Posterior cingulate gyrus (tissue), 11 donors: Measurements from ENCODE around the gene SPON2.
A peak's percentile ranks its signal among the peaks of the same experiment; 100 is the strongest.

Source experiments
- DNase-seq, 10 donors: peaks; one replicate each; pipeline versions ENCODE4 v3.0.0 to v3.0.0-alpha.2; 2020 to 2021; ENCODE audit warnings: mixed read lengths in 3 of 10
- intact Hi-C: fragments of 100-400 bp; cut with DNase I; formaldehyde crosslinking; loops from one replicate; pipeline ENCODE4 v1.15.1; 2023

Gene SPON2

DNA sequence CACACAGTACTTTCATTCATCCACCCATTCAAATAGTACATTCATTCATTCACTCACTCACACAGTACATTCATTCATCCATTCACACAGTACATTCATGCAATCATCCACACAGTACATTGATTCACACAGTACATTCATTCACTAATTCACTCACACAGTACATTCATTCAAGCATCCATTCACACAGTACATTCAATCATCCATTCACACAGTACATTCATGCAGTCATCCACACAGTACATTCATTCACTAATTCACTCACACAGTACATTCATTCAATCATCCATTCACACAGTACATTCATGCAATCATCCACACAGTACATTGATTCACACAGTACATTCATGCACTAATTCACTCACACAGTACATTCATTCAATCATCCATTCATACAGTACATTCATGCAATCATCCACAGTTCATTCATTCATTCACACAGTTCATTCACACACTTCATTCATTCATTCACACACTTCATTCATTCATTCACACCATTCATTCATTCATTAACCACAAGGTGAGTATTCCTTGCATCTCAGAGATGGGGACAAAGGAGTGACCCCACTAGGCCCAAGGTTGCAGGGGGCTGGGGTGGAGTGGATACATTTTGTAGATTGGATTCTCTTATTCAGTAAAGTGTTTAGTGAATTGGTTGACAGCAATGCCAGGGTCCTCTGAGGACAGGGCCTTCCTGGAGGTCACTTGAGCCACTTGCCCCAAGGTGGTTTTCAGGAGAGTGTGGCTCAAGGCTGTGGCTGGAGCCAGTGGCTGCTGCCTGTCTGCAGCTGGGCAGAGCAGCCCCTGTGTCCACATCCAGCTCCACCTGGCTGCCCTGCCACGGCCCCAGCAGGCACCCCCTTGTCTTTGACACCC, 4.3 kb upstream of the SPON2 start:
- DNase-seq: no peak
- intact Hi-C loops: no loop called here

DNA sequence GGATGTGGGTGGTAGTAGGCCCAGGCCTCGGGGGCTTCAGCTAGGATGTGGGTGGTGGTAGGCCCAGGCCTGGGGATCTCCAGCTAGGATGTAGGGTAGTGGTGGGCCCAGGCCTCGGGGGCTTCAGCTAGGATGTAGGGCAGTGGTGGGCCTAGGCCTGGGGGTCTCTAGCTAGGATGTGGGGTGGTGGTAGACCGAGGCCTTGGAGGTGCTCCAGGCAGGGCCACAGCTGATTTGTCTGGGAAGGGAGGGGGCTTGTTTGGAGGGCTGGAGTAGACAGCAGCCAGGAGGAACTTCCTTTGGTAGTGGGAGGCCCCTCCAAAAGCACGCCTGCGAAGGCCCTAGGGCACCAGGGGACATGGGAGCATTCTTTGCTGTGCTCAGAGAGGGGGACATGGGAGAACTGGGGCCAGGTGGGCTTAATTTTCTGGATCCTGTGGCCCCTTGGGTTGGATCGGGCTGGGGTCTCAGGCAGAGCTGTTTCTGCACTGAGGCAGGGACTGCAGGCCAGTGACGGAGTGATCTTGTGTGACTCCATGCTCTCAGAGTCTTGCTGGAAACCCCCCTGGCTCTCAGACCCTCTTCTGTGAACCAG, 3.3 kb upstream of the SPON2 start:
- peak in 1 of 10 donors; percentile 42 for DNase-seq
- intact Hi-C loops: no loop called here

DNA sequence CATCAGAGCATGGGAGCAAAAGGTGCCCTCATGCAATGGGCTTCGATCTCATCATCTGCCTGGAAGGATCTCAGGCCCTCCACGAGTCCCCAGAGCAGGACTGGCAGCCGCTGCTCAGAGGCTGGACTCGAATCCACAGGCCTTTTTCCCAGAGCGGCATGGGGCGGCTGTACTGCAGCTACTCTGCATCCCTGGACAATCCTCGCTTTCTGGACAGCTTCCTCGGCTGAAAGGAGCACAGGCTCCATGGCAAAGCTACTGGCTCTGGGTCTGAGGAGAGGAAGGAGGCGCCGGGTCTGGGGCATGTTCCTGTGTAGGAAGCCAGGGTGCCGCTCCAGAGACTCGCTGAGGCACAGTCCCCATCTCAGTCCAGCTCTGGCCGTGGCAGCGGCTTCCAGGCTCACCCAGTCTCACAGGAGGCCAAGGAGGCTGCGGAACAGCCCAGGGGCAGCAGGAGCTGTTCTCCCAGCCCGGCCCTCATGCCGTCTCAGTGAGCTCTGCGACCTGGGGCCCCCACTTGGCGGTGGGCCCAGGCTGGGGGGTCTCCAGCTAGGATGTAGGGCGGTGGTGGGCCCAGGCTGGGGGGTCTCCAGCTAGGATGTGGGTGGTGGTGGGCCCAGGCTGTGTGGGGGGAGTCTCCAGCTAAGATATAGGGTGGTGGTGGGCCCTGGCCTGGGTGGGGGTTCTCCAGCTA, 2.7 kb upstream of the SPON2 start:
- peak in 3 of 10 donors; percentile 54 to 76 (median 70) for DNase-seq

DNA sequence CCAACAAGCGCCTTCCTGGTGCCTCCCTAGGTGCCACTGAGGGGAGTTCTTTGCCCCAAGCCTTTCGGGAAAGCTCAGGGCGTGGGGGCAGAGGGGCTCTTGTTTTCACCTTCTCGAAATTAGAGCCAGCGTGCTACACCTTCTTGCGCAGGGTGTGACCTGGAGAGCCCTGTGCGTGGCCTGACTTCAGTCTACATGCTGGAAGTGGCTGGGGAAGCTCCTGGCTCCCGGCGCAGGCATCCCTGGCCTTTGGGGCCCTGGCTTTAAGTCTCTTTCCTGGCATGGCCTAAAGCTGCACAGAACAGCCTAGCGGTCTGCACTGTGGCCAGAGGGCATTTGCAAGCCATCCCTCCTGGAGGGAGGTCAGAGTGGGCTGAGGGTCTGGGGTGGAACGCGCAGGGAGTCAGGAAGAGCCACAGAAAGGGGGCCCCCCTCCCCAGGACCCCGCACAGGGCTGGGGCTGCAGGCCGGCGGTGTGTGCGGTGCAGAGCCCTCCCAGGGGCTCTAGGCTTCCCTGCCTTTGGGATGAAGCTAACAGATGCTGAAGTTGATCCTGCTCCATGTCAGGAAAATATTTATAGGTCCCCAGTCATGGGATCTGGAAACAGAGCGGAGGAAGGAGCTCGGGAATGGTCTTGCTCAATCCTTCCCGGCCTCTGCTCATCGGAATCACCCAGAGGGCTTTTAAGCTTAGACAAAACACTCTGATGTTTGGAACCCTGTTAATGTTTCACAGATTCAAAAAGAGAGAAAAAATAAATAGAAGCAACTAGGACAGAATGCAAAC, 781 bp upstream of the SPON2 start:
- peak in 2 of 10 donors; percentile 58 to 71 for DNase-seq
- intact Hi-C loops: no loop called here

More for the DNA sequence above, 2.7 kb upstream of the SPON2 start:
- intact Hi-C loops: no loop called here

DNA sequence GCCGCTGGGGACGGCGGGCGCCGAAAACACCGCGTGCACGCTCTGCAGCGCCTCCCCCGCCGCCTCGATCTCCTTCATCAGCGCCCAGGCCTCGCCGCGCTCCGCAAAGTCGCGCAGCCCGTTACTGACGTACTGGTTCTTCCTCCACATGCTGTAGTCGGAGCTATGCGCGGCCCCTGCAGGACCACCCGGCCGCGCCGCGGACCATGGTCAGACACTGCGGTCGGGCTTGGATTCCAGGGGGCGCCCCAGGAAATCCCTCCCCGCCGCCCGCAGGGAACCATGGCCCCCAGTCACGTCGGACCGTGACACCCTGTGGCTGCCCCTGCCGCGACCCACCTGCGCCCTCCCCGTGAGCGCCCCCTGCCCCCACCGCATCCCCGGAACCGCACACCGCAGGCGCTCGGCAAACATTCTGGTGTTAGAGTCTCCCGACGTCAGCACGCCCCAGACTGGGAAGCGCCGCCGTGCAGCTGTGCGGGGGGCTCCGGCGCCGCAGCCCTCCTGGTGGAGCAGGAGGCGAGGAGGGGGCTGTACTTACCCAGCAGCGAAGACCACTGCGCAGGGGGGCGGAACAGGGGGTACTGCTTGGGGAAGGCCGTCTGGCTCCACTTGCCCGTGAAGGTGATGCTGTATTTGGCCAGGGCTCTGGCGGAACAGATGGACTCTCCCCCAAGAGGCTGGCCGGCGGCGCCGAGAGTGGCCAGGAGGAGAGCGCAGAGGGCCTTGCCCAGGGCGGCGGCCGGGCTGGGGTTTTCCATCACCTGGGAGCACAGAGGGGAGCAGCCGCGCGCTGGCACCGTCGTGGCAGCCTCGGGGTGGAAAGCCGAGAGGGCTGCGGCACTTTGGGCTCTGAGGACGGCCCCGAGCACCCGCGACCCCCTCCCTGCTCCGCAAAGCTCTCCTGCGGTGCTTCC, 814 bp downstream of the SPON2 start:
- intact Hi-C loops: no loop called here
- peak in 3 of 10 donors; percentile 72 to 77 (median 76) for DNase-seq

DNA sequence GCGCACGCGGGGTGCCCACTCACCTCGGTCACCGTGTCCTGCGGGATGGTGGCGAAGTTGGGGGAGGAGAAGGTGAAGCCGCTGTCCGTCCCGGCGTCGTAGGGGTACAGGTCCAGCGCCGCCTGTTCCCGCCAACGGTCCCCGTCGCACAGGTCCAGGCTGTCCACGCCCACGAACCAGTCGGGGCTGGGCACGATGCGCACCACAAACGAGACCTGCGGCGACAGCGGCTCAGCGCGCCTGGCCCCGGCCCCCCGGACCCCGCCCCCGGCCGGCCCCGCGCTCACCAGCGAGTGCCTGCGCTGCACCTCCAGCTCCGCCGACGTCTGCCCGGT, 1.4 kb downstream of the SPON2 start:
- peak in 1 of 10 donors; percentile 52 for DNase-seq
- intact Hi-C loops: no loop called here

DNA sequence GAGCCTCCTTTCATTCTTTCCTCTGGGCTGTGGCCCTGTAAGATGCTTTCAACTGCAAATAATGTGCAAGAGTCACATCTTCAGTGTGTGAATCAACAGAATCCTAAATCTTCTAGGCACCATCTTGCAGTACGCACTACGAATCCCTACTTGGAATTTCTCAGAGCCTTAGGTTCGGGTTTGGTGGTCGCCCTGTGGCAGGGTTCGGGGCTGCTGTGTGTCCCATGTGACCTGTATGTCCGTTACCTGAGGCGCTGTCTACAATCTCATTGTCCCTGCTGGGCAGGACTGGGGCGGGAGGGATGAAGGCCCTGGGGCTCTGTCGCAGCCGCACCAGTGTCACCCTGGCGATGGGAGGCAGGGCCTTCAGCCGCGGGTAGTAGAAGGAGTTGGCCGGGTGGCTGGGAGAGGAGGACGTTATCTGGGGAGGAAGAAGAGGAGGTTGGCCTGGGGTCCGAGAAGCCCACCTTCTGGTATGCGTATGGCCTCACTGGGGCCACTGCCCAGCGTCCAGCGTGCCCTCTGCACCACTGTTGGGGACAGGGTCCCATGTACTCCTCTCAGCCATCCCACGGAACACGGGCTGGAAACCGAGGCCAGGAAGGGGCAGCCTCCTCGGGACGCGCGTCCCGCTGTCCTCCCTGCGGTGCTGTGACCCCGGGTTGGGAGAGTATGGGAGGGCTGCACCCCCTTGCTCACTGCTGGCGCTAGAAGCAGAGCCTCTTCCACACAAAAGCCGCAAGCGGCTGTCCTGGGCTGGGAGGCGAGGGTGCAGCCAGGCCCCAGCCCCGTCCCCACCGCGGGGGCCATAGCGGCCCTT, 2.0 kb downstream of the SPON2 start:
- peak in 1 of 10 donors; percentile 54 for DNase-seq
- intact Hi-C loops: no loop called here

DNA sequence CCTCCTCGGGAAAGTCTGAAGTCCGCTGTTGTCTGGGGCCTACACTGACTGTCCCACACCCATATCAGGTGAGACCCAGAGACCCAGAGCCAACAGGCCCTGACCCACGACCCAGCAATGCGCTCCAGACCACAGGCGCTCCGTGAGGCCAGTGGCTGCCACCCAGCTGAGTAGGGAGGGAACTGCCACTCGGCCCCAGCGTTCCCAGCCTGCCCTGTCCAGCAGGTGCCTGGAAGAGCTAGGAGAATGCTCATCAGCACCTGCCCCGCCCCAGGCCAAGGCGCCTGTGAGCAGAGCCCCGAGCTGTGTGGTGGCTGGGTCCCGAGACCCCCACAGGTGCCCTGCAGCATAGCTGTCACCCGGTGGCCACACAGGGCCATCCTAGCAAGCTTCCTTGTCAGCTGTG, 2.7 kb downstream of the SPON2 start:
- intact Hi-C loops: loop anchor here (5.0 to 10.0 kb wide), 3 partner anchors 78 to 175 kb away; partner anchors contain the start of genes CTBP1 and UVSSA
- DNase-seq: peak in 1 of 10 donors; percentile 66

DNA sequence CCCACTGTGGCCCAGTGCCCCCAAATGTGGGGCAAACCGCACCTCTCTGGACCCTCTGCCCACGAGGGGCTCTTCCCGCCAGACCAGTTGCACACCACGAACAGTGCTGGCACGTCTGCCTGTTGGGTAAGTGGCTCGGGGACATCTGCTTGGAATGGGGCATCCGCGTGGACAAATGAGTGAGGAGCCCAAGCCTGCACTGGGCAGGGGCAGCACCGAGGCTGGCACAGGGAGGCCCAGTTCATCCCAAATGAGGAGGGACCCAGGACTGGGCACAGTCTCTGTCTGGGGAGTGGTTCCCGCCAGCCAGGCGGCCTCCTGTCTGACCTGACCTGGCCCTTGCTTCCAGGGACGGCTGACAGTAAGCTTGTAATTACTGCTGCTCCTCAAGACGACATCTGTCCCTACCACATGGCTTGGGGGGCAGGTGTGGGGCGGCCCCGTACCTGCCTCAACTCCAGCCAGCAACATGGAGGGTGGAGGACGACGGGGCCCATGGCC, 3.2 kb downstream of the SPON2 start:
- DNase-seq: peak in 1 of 10 donors; percentile 45
- intact Hi-C loops: loop anchor here (5.0 to 10.0 kb wide), 3 partner anchors 78 to 176 kb away; partner anchors contain the start of genes CTBP1 and UVSSA

DNA sequence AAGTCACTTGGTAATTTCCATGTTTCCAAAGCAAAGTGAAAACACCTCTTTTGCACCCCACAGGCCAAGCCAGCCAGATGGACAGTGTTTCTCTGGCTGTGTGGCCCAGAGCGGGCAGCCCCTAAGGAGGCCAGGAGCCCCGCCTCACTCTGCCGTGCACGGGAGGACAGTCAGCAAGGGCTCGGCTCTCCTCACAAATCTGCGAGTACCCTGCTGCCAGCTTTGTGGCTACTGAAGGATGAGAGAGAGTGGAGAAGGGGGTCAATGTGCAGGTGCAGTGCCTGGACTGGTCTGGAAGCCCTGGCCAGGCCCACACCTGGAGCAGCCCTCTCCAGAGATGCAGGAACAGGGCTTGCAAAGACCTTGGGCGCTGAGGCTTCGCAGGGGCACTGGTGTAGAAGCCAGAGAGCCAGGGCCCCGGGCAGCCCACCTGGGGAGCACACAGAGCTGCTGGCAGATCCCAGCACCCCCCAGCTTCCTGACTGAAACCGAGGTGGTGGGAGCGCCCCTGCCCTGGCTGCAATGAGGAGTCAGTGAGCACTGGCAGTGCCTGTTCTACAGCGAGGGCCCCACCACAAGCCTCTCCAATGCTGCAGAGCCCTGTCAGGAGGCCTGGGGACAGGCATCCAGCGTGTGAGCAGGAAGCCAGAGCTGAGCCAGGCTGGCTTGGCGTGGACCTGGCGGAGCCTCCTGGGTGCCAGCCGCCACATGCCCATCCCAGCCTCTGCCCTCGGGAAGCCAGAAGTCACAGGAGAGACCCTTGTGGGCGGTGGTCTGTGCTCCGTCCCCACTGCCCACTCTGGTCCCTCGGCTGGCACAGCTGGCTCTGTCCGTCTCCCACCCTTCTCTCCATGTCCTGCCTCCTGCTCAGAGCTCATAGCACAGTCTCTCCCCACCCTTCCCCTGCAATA, 3.9 kb downstream of the SPON2 start:
- intact Hi-C loops: loop anchor here (5.0 to 10.0 kb wide), 3 partner anchors 79 to 176 kb away; partner anchors contain the start of genes CTBP1 and UVSSA
- peak in 1 of 10 donors; percentile 47 for DNase-seq

DNA sequence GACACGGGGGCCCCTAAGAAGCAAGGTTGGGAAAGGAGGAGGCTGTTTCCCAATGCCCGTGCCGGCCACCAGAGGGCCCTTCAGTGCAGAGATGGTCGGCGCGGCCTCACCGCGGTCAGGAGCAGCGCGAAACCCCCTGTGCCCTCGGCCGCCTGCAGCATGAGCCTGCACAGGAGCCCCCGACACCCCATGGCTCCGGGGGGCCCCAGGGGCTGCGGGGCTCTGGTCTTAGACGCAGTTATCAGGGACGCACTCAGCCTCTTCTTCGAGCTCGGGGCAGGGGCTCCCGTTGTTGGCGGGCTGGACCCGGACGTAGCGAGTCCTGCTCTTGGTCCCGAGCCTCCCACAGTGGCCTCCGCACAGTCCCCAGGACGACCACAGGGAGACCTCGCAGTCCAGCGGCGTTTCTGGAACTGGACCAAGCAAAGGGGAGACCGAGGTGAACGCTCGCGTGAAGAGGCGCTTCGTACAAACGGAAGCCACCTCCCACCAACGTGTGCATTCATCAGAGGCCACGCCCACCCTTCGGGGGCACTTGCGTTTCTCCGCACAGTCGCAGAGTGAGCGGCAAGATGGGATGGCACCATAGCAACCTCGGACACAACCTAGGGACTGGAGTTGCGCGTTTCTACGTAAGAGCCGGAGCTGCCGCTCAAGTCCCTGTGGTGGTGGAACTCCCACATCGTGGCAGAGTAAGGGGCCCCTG, 5.0 kb downstream of the SPON2 start:
- intact Hi-C loops: loop anchor here (2.0 to 10.0 kb wide), 4 partner anchors 37 to 177 kb away; partner anchors contain the start of genes CTBP1 and UVSSA
- DNase-seq: peak; percentile 66 to 96 (median 80)

DNA sequence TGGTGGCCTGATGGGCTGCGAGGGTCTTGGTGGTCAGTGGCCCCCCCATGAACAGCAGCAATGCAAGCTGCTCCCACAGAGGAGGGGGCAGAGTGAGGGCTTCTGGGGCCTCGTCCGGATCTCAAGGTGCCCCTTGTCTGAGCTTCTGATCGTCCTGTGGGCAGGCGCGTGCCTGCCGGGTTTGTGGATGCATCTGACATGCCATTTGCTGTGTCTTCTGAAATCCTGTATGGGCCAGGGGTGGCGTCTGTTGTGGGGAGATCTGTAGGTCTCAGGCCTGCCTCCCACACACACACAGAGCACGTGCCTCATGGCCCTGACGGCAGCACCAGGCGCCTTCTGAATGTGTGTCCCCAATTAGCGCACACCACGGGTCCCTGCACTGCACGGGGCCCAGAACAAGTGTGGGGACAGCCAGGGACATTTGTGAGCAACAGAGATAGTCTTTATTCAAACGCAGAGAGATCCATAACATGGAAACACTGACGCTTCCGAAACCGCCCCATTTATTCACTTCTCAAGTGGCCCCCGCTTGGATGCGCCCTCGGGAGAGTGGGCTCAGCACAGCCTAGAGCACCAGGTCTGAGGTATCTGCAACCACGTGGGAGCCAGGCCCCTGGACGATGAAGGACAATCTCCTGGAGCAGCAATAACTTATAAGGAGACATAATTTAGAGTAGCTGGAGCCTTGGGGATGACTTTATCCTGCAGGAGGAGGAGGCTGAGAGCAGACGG, 5.7 kb downstream of the SPON2 start:
- peak in 2 of 10 donors; percentile 47 to 65 for DNase-seq
- intact Hi-C loops: loop anchor here (2.0 to 10.0 kb wide), 4 partner anchors 36 to 178 kb away; partner anchors contain the start of genes CTBP1 and UVSSA

DNA sequence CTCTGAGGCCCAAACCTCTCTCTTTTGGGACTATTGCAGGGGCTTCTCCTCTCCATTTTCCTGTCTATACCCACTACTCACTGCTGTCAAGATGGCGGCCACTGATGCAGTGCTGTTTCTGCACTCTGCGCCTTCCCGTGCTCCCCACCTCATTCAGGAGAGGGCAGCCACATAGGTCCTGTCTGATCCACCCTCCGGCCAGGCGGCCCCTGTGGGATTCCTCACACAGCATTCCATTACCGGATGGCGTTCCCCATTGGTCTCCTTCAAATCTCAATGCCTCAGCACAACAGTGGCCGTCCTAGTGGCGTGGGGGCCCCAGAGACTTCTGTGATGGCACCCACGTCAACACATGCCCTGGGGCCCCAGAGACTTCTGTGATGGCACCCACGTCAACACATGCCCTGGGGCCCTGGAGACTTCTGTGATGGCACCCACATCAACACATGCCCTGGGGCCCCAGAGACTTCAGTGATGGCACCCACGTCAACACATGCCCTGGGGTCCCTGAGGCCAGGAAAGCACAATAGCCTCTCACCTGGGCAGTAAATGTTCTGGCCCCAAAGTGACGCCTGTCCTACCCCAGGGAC, 7.3 kb downstream of the SPON2 start:
- peak in 1 of 10 donors; percentile 55 for DNase-seq
- intact Hi-C loops: loop anchor here (5.0 to 10.0 kb wide), 3 partner anchors 82 to 180 kb away; partner anchors contain the start of genes CTBP1 and UVSSA

DNA sequence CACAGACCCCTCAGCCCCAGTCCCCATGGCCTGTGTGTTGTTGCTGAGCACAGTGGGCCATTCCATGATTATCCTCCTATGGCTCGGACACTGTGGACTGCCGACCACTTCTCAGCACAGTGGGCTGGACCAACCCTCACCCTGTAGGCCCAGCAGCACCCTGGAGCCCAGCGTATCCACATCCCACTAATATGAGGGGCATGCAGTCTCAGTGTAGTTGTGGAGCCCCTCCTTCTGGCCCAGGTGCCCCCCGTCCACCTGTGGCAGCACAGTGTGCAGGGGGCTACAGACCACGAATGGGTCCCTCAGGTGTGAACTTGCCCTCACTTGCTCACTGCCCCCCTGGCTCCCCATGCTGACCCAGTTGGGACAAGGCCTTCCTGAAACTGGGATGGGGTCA, 7.9 kb downstream of the SPON2 start:
- peak in 1 of 10 donors; percentile 67 for DNase-seq
- intact Hi-C loops: loop anchor here (10.0 kb wide), 1 partner anchor 180 kb away; the partner anchor contains the start of gene UVSSA

DNA sequence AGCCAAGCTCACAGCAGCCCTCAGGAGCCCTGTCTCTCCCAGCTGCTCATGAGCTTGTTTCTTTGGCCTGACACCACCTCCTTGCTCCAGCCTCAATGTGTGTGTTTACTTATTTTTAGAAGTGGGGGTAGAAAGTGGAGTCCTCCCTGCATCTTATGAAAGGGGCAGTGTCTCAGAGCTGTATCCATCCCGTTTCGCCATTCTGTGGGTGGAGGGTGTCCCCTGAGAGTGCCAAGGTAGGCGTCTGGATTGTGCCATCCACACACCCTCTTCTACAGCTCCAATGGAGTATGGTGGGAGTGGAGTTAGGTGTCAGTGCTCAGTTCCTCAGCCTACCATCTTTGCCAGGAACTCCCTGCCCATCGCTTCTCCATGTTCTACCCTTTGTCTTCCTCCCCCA, 8.3 kb downstream of the SPON2 start:
- intact Hi-C loops: loop anchor here (10.0 kb wide), 1 partner anchor 181 kb away; the partner anchor contains the start of gene UVSSA
- no peak for DNase-seq
